Stromal cell of bone marrow (primary cell): ENCODE results near the gene NCAPG2.
"Not testable (repeated sequence)": the region's sequence is repeated elsewhere in the genome, so short reads cannot be mapped to it uniquely, and the experiment has no call there.

Experiments
- DNase-seq: peaks from one replicate; pipeline ENCODE4 v3.0.0-alpha.2; 2012; ENCODE audit warnings: low read depth

The NCAPG2 gene

GRCh38 chr7:158705234-158705850 is 738 bp upstream of the NCAPG2 start:
- DNase-seq: no peak

- not testable (repeated sequence) for DNase-seq
Observed at GRCh38 chr7:158703679-158704523, 703 bp downstream of the NCAPG2 start.

GRCh38 chr7:158702944-158703343 is 1.7 kb downstream of the NCAPG2 start:
- no peak for DNase-seq

GRCh38 chr7:158702196-158702595 is 2.4 kb downstream of the NCAPG2 start:
- DNase-seq: no peak

GRCh38 chr7:158700008-158700407 is 4.6 kb downstream of the NCAPG2 start:
- no peak for DNase-seq

GRCh38 chr7:158699341-158699740 is 5.3 kb downstream of the NCAPG2 start:
- DNase-seq: no peak

- DNase-seq: no peak
Observed at GRCh38 chr7:158698657-158699195, 5.9 kb downstream of the NCAPG2 start.

- not testable (repeated sequence) for DNase-seq
Observed at GRCh38 chr7:158697597-158697996, 7.0 kb downstream of the NCAPG2 start.

- peak; percentile 79 for DNase-seq
Observed at GRCh38 chr7:158695726-158696452, 8.7 kb downstream of the NCAPG2 start.

- DNase-seq: no peak
Observed at GRCh38 chr7:158695056-158695455, 9.5 kb downstream of the NCAPG2 start.

GRCh38 chr7:158694650-158695049 is 10.0 kb downstream of the NCAPG2 start:
- no peak for DNase-seq

- no peak for DNase-seq
Observed at GRCh38 chr7:158689488-158689887, 15.1 kb downstream of the NCAPG2 start.

- DNase-seq: no peak
Observed at GRCh38 chr7:158687406-158687805, 17.2 kb downstream of the NCAPG2 start.

- DNase-seq: no peak
Observed at GRCh38 chr7:158685693-158686092, 18.9 kb downstream of the NCAPG2 start.

- DNase-seq: no peak
Observed at GRCh38 chr7:158684329-158684728, 20.3 kb downstream of the NCAPG2 start.

GRCh38 chr7:158683541-158683940 is 21.1 kb downstream of the NCAPG2 start:
- DNase-seq: no peak

GRCh38 chr7:158682456-158682855 is 22.1 kb downstream of the NCAPG2 start:
- DNase-seq: no peak

- DNase-seq: no peak
Observed at GRCh38 chr7:158680754-158681153, 23.9 kb downstream of the NCAPG2 start.

- DNase-seq: no peak
Observed at GRCh38 chr7:158676906-158677305, 27.7 kb downstream of the NCAPG2 start.

- DNase-seq: peak; percentile 33
Observed at GRCh38 chr7:158676171-158676840, 28.3 kb downstream of the NCAPG2 start.

- DNase-seq: no peak
Observed at GRCh38 chr7:158672975-158673374, 31.6 kb downstream of the NCAPG2 start.

GRCh38 chr7:158668086-158668485 is 36.5 kb downstream of the NCAPG2 start:
- DNase-seq: not testable (repeated sequence)
